ENCODE results near the gene DMXL1.
A peak's percentile ranks its signal among the peaks of the same experiment; 100 is the strongest.
"Not testable (repeated sequence)": the region's sequence is repeated elsewhere in the genome, so short reads cannot be mapped to it uniquely, and the experiment has no call there.

Gene DMXL1

GRCh38 chr5:119122474-119122873 lies 51.6 kb downstream of the DMXL1 start:
- DNase-seq (ENCODE audit: low spot score) = not testable (repeated sequence)

- DNase-seq (ENCODE audit: low spot score) = no peak
Measured at GRCh38 chr5:119123280-119123679, 52.4 kb downstream of the DMXL1 start.

- no peak for DNase-seq (ENCODE audit: low spot score)
Measured at GRCh38 chr5:119129770-119130169, 58.9 kb downstream of the DMXL1 start.

- no peak for DNase-seq (ENCODE audit: low spot score)
Measured at GRCh38 chr5:119131530-119132304, 60.8 kb downstream of the DMXL1 start.

- DNase-seq (ENCODE audit: low spot score) = not testable (repeated sequence)
Measured at GRCh38 chr5:119135743-119136142, 64.9 kb downstream of the DMXL1 start.

GRCh38 chr5:119136666-119137318 lies 65.9 kb downstream of the DMXL1 start:
- no peak for DNase-seq (ENCODE audit: low spot score)

GRCh38 chr5:119153629-119154028 lies 82.7 kb downstream of the DMXL1 start:
- no peak for DNase-seq (ENCODE audit: low spot score)

GRCh38 chr5:119158144-119158543 lies 87.3 kb downstream of the DMXL1 start:
- DNase-seq (ENCODE audit: low spot score) = no peak

GRCh38 chr5:119161430-119161829 lies 90.5 kb downstream of the DMXL1 start:
- no peak for DNase-seq (ENCODE audit: low spot score)

GRCh38 chr5:119166026-119166425 lies 95.1 kb downstream of the DMXL1 start:
- DNase-seq (ENCODE audit: low spot score) = no peak

GRCh38 chr5:119168401-119168800 lies 97.5 kb downstream of the DMXL1 start:
- no peak for DNase-seq (ENCODE audit: low spot score)

GRCh38 chr5:119171686-119172085 lies 100.8 kb downstream of the DMXL1 start:
- no peak for DNase-seq (ENCODE audit: low spot score)

- peak; percentile 5 for DNase-seq (ENCODE audit: low spot score)
Measured at GRCh38 chr5:119174578-119175163, 103.8 kb downstream of the DMXL1 start.

GRCh38 chr5:119176785-119177184 lies 105.9 kb downstream of the DMXL1 start:
- DNase-seq (ENCODE audit: low spot score) = no peak

GRCh38 chr5:119177226-119177625 lies 106.3 kb downstream of the DMXL1 start:
- no peak for DNase-seq (ENCODE audit: low spot score)

- no peak for DNase-seq (ENCODE audit: low spot score)
Measured at GRCh38 chr5:119178435-119178834, 107.5 kb downstream of the DMXL1 start.

GRCh38 chr5:119179857-119180641 lies 109.2 kb downstream of the DMXL1 start:
- DNase-seq (ENCODE audit: low spot score) = no peak

- not testable (repeated sequence) for DNase-seq (ENCODE audit: low spot score)
Measured at GRCh38 chr5:119185512-119185911, 114.6 kb downstream of the DMXL1 start.

GRCh38 chr5:119187776-119188529 lies 117.1 kb downstream of the DMXL1 start:
- no peak for DNase-seq (ENCODE audit: low spot score)

GRCh38 chr5:119190470-119191095 lies 119.7 kb downstream of the DMXL1 start:
- DNase-seq (ENCODE audit: low spot score) = no peak

GRCh38 chr5:119191944-119192343 lies 121.1 kb downstream of the DMXL1 start:
- no peak for DNase-seq (ENCODE audit: low spot score)
